ENCODE data around the gene C5orf58.

C5orf58 gene

GRCh38 chr5:170283296-170283695, 50.5 kb downstream of the C5orf58 start:
- Histone ChIP-seq H3K4me2 (ENCODE audit: insufficient read depth, low read length) (no peak overlapping the region), H3K4me3 (ENCODE audit: low read depth in 1 of 2, low read length in 2 of 2) (no peak overlapping the region), H3K9ac (ENCODE audit: low read depth, low read length) (no peak overlapping the region), H2AFZ (ENCODE audit: low read depth, low read length) (no peak overlapping the region), H3K27me3 (ENCODE audit: insufficient read depth, low read length, poor library complexity) (no peaks in the 10 kb centered on the region), H4K20me1 (ENCODE audit: insufficient read depth, low read length) (0 out of 2 replicates have a peak, but pooled peaks cover 5% of the 10 kb centered on the region), H3K79me2 (ENCODE audit: insufficient read depth, low read length) (peaks cover 59% of the 10 kb centered on the region), H3K27ac (ENCODE audit: low read length) (peak overlapping the region; percentile 54), H3K36me3 (ENCODE audit: insufficient read depth, low read length) (peaks cover 74% of the 10 kb centered on the region), H3K4me1 (ENCODE audit: insufficient read depth, low read length) (peaks cover 76% of the 10 kb centered on the region), H3K9me3 (ENCODE audit: insufficient read depth, low read length, severe bottlenecking) (no peaks in the 10 kb centered on the region)
- TF ChIP-seq, protein P1, sequence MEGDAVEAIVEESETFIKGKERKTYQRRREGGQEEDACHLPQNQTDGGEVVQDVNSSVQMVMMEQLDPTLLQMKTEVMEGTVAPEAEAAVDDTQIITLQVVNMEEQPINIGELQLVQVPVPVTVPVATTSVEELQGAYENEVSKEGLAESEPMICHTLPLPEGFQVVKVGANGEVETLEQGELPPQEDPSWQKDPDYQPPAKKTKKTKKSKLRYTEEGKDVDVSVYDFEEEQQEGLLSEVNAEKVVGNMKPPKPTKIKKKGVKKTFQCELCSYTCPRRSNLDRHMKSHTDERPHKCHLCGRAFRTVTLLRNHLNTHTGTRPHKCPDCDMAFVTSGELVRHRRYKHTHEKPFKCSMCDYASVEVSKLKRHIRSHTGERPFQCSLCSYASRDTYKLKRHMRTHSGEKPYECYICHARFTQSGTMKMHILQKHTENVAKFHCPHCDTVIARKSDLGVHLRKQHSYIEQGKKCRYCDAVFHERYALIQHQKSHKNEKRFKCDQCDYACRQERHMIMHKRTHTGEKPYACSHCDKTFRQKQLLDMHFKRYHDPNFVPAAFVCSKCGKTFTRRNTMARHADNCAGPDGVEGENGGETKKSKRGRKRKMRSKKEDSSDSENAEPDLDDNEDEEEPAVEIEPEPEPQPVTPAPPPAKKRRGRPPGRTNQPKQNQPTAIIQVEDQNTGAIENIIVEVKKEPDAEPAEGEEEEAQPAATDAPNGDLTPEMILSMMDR (IDR thresholded peaks at IDR 0.05; ENCODE audit: borderline replicate concordance, extremely low read depth, low read length, poor library complexity, severe bottlenecking): no peak
- TF ChIP-seq EZH2 (IDR thresholded peaks at IDR 0.05; ENCODE audit: borderline replicate concordance, low read depth, low read length, severe bottlenecking): no peak
- ATAC-seq (ENCODE audit: insufficient read depth, low read depth): no peak
- DNase-seq: no peak

DNA sequence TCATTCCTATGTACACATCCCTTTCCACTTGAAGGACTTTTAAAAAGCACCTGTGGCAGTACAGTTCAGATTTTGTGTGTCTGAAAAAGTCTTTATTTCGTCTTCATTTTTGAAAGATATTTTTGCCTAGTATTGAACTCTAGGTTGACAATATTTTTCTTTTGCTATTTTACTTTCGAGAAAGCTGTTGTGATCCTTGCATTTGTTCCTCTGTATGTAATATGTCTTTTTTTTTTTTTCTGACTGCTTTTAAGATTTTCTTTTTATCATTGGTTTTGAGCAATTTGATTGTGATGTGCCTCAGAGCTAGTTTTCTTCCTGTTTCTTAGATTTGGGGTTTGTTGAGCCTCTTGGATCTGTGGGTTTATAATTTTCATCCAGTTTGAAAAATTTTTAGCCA, 51.4 kb downstream of the C5orf58 start:
- no peak for ATAC-seq (ENCODE audit: insufficient read depth, low read depth)
- H3K27ac ChIP-seq (ENCODE audit: low read length): no peak overlapping the region

DNA sequence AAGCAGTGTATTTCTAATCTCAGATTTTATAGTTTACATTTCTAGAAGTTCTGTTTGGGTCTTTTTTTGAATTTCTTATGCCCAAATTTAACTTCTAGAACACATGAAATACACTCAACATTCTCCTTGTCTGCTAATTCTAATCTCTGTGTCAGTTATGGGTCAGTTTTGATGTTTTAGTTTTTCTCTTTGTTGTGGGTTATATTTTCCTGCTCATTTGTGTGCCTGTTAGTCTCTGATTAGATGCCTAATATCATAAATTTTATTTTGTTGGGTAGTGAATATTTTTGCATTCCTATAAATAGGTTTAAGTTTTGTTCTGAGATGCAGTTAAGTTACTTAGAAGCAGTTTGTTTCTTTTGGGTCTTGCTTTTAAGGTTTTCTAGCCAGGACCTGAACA, 52.4 kb downstream of the C5orf58 start:
- H3K4me1 ChIP-seq (ENCODE audit: insufficient read depth, low read length): peaks cover 64% of the 10 kb centered on the region
- H3K9ac ChIP-seq (ENCODE audit: low read depth, low read length): no peak overlapping the region
- peaks cover 7% of the 10 kb centered on the region; the same call in 1 of the 2 replicates for H4K20me1 ChIP-seq (ENCODE audit: insufficient read depth, low read length)
- peak overlapping the region; percentile 49; the same call in 1 of the 2 replicates for H3K27ac ChIP-seq (ENCODE audit: low read length)
- no peak overlapping the region for H2AFZ ChIP-seq (ENCODE audit: low read depth, low read length)
- DNase-seq (no peak), ATAC-seq (ENCODE audit: insufficient read depth, low read depth) (no peak)
- H3K79me2 ChIP-seq (ENCODE audit: insufficient read depth, low read length): peaks cover 74% of the 10 kb centered on the region
- no peak overlapping the region for H3K4me2 ChIP-seq (ENCODE audit: insufficient read depth, low read length)
- H3K36me3 ChIP-seq (ENCODE audit: insufficient read depth, low read length): peaks cover 88% of the 10 kb centered on the region
- no peak overlapping the region for H3K4me3 ChIP-seq (ENCODE audit: low read depth in 1 of 2, low read length in 2 of 2)
- no peak for TF ChIP-seq EZH2 (IDR thresholded peaks at IDR 0.05; ENCODE audit: borderline replicate concordance, low read depth, low read length, severe bottlenecking)
- TF ChIP-seq, protein P1 (IDR thresholded peaks at IDR 0.05; ENCODE audit: borderline replicate concordance, extremely low read depth, low read length, poor library complexity, severe bottlenecking): no peak
- no peaks in the 10 kb centered on the region for H3K9me3 ChIP-seq (ENCODE audit: insufficient read depth, low read length, severe bottlenecking)
- H3K27me3 ChIP-seq (ENCODE audit: insufficient read depth, low read length, poor library complexity): no peaks in the 10 kb centered on the region

More for the DNA sequence above, 51.4 kb downstream of the C5orf58 start:
- no peak overlapping the region for H3K4me2 ChIP-seq (ENCODE audit: insufficient read depth, low read length)
- H3K79me2 ChIP-seq (ENCODE audit: insufficient read depth, low read length): peaks cover 69% of the 10 kb centered on the region
- H3K4me1 ChIP-seq (ENCODE audit: insufficient read depth, low read length): peaks cover 74% of the 10 kb centered on the region
- no peak overlapping the region for H3K9ac ChIP-seq (ENCODE audit: low read depth, low read length)
- DNase-seq: no peak
- peaks cover 84% of the 10 kb centered on the region for H3K36me3 ChIP-seq (ENCODE audit: insufficient read depth, low read length)
- H4K20me1 ChIP-seq (ENCODE audit: insufficient read depth, low read length): 0 out of 2 replicates have a peak, but pooled peaks cover 5% of the 10 kb centered on the region
- TF ChIP-seq, protein P1 (IDR thresholded peaks at IDR 0.05; ENCODE audit: borderline replicate concordance, extremely low read depth, low read length, poor library complexity, severe bottlenecking): no peak
- TF ChIP-seq EZH2 (IDR thresholded peaks at IDR 0.05; ENCODE audit: borderline replicate concordance, low read depth, low read length, severe bottlenecking): no peak
- no peak overlapping the region for H3K4me3 ChIP-seq (ENCODE audit: low read depth in 1 of 2, low read length in 2 of 2)
- no peak overlapping the region for H2AFZ ChIP-seq (ENCODE audit: low read depth, low read length)
- H3K27me3 ChIP-seq (ENCODE audit: insufficient read depth, low read length, poor library complexity): no peaks in the 10 kb centered on the region
- H3K9me3 ChIP-seq (ENCODE audit: insufficient read depth, low read length, severe bottlenecking): no peaks in the 10 kb centered on the region
